Measurements from ENCODE around the gene XYLB. TPM values are rescaled to one million over a fixed set of nuclear protein-coding genes. Genes with fewer than 3 reads are reported as not detected.

The XYLB gene
- total and polyA plus RNA-seq, 2 of the 13 experiments (the other 11 are each of a cell fraction or from before 2014, with no cell fraction given) = 25.9 to 30.0 TPM

- TF ChIP-seq ELF3 (CRISPR knock-in tag; IDR thresholded peaks at IDR 0.05) (peak; percentile 57), DNMT1 (CRISPR knock-in tag; IDR thresholded peaks at IDR 0.05) (no peak), ZNF792 (CRISPR knock-in tag; IDR thresholded peaks at IDR 0.05) (peak; percentile 64; the same call in 1 of the 2 replicates), KLF6 (CRISPR knock-in tag; IDR thresholded peaks at IDR 0.05) (peak; percentile 62; the same call in 1 of the 2 replicates), SOX13 (IDR thresholded peaks at IDR 0.05) (no peak), SOX13 (CRISPR knock-in tag; conservative IDR thresholded peaks at IDR 0.05 in 1 of 2, IDR thresholded peaks at IDR 0.05 in 1 of 2) (peak in 1 of 2 experiments; percentile 56; a peak in 1 of 4 replicates), GMEB2 (CRISPR knock-in tag; IDR thresholded peaks at IDR 0.05; ENCODE audit: low read depth) (no peak), HDAC2 (CRISPR knock-in tag; IDR thresholded peaks at IDR 0.05) (peak; percentile 59; the same call in 1 of the 2 replicates), RARG (CRISPR knock-in tag; IDR thresholded peaks at IDR 0.05; ENCODE audit: low read depth) (no peak), ZFP90 (CRISPR knock-in tag; IDR thresholded peaks at IDR 0.05; ENCODE audit: borderline replicate concordance) (no peak), NR3C1 (CRISPR knock-in tag; IDR thresholded peaks at IDR 0.05) (no peak), GATAD2A (CRISPR knock-in tag; IDR thresholded peaks at IDR 0.05) (0 out of 2 replicates have a peak, but pooled peaks have one; percentile 19), BCL6 (CRISPR knock-in tag; IDR thresholded peaks at IDR 0.05) (0 out of 2 replicates have a peak, but pooled peaks have one; percentile 27), TBX2 (CRISPR knock-in tag; IDR thresholded peaks at IDR 0.05; ENCODE audit: borderline replicate concordance) (peak; percentile 26; the same call in 1 of the 2 replicates), ZNF17 (CRISPR knock-in tag; IDR thresholded peaks at IDR 0.05) (no peak), ZNF232 (CRISPR knock-in tag; IDR thresholded peaks at IDR 0.05; ENCODE audit: borderline replicate concordance) (0 out of 2 replicates have a peak, but pooled peaks have one; percentile 80), ARNTL (CRISPR knock-in tag; IDR thresholded peaks at IDR 0.05) (peak; percentile 58; the same call in 1 of the 2 replicates), HMG20A (CRISPR knock-in tag; IDR thresholded peaks at IDR 0.05; ENCODE audit: borderline replicate concordance) (0 out of 2 replicates have a peak, but pooled peaks have one; percentile 22)
- TF ChIP-seq, protein P1, sequence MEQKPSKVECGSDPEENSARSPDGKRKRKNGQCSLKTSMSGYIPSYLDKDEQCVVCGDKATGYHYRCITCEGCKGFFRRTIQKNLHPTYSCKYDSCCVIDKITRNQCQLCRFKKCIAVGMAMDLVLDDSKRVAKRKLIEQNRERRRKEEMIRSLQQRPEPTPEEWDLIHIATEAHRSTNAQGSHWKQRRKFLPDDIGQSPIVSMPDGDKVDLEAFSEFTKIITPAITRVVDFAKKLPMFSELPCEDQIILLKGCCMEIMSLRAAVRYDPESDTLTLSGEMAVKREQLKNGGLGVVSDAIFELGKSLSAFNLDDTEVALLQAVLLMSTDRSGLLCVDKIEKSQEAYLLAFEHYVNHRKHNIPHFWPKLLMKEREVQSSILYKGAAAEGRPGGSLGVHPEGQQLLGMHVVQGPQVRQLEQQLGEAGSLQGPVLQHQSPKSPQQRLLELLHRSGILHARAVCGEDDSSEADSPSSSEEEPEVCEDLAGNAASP (CRISPR knock-in tag; IDR thresholded peaks at IDR 0.05; ENCODE audit: borderline replicate concordance) = 0 out of 2 replicates have a peak, but pooled peaks have one; percentile 60
- TF ChIP-seq, protein P2, sequence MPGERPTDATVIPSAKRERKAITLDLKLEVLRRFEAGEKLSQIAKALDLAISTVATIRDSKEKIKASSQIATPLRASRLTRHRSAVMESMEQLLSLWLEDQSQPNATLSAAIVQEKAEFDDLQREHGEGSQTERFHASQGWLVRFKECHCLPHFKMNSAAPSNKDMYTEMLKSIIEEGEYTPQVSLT (CRISPR knock-in tag; IDR thresholded peaks at IDR 0.05; ENCODE audit: borderline replicate concordance, low read depth) = no peak
- TF ChIP-seq, protein P3, sequence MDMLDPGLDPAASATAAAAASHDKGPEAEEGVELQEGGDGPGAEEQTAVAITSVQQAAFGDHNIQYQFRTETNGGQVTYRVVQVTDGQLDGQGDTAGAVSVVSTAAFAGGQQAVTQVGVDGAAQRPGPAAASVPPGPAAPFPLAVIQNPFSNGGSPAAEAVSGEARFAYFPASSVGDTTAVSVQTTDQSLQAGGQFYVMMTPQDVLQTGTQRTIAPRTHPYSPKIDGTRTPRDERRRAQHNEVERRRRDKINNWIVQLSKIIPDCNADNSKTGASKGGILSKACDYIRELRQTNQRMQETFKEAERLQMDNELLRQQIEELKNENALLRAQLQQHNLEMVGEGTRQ (IDR thresholded peaks at IDR 0.05; ENCODE audit: low read depth, low read length) = no peak
- TF ChIP-seq, protein P3 (CRISPR knock-in tag; IDR thresholded peaks at IDR 0.05; ENCODE audit: borderline replicate concordance) = peak; percentile 58; the same call in 1 of the 2 replicates
- TF ChIP-seq, protein P4, sequence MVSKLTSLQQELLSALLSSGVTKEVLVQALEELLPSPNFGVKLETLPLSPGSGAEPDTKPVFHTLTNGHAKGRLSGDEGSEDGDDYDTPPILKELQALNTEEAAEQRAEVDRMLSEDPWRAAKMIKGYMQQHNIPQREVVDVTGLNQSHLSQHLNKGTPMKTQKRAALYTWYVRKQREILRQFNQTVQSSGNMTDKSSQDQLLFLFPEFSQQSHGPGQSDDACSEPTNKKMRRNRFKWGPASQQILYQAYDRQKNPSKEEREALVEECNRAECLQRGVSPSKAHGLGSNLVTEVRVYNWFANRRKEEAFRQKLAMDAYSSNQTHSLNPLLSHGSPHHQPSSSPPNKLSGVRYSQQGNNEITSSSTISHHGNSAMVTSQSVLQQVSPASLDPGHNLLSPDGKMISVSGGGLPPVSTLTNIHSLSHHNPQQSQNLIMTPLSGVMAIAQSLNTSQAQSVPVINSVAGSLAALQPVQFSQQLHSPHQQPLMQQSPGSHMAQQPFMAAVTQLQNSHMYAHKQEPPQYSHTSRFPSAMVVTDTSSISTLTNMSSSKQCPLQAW (CRISPR knock-in tag; IDR thresholded peaks at IDR 0.05) = 0 out of 2 replicates have a peak, but pooled peaks have one; percentile 24
These were observed 50.7 kb downstream of the XYLB start (continued) for GRCh38 chr3:38397320-38397719.

Data from HepG2 (cell line).